Measurements from ENCODE around the gene GOLGA2.

DNA sequence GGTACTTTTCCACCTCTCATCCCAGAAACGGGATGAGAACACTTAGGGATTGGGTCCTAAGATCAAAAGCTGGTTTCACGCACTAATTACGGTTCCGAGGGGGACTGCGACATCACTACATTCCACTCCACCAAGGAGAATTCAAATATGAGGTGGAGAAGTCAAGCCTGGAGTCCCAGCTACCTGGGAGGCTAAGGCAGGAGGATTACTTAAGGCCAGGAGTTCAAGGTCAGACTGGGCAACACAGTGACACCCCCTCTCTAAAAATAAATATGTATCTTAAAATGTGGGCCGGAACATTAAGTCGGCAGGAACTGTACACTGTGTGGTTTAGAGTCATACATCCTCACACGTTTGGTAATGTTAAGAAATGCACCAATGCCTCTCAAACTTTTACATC is 1.6 kb downstream of the GOLGA2 start:
- TF ChIP-seq CTCF (IDR thresholded peaks at IDR 0.05) (no peak), POLR2A (IDR thresholded peaks at IDR 0.05) (no peak)
